ENCODE measurements around the gene DACT3.

DACT3 gene

DNA sequence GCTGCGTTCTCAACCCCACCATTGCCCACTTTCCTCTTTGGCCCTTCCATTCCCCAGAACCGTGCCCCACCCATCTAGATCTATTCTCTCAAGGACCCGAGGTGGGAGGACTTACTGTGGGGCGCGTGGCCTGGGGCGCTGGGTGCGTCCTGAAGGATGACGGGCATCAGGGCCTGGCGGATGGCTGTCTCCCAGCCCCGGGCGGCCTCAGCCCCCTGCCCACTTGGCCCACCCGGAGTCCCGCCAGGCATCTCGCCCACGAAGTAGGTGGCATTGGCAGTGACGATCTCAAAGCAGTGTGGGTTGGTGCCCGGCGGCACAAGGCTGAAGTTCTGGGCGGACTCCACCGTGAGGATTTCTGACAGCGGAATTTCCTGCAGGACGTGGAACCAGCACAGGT is 32.8 kb upstream of the DACT3 start:
- no peak for DNase-seq (ENCODE audit: insufficient read length, low spot score)
- FAIRE-seq, result no peak
- TF ChIP-seq POLR2A (IDR thresholded peaks at IDR 0.05; ENCODE audit: low read depth, low read length), result no peak
- no peak for TF ChIP-seq SPI1 (IDR thresholded peaks at IDR 0.05; ENCODE audit: low read depth, low read length)
- TF ChIP-seq POU2F2 (IDR thresholded peaks at IDR 0.05; ENCODE audit: low read depth, low read length), result no peak

GRCh38 chr19:46692918-46693722 is 32.1 kb upstream of the DACT3 start:
- FAIRE-seq (no peak), DNase-seq (ENCODE audit: insufficient read length, low spot score) (no peak)

GRCh38 chr19:46691948-46692347 is 31.0 kb upstream of the DACT3 start:
- TF ChIP-seq POLR2AphosphoS5 (IDR thresholded peaks at IDR 0.05; ENCODE audit: low read depth, low read length), result no peak
- no peak for TF ChIP-seq TAF1 (IDR thresholded peaks at IDR 0.05; ENCODE audit: low read depth, low read length)
- no peak for TF ChIP-seq POLR2A (IDR thresholded peaks at IDR 0.05; ENCODE audit: low read depth, low read length)
- no peak for TF ChIP-seq PAX5 (IDR thresholded peaks at IDR 0.05; ENCODE audit: insufficient read depth, low read length, severe bottlenecking)
- no peak for TF ChIP-seq SPI1 (IDR thresholded peaks at IDR 0.05; ENCODE audit: low read depth, low read length)
- TF ChIP-seq POU2F2 (IDR thresholded peaks at IDR 0.05; ENCODE audit: low read depth, low read length), result no peak
- FAIRE-seq, result no peak
- DNase-seq (ENCODE audit: insufficient read length, low spot score), result no peak

More at GRCh38 chr19:46692918-46693722, 32.1 kb upstream of the DACT3 start:
- TF ChIP-seq POLR2A (IDR thresholded peaks at IDR 0.05; ENCODE audit: low read depth, low read length) (no peak), PAX5 (IDR thresholded peaks at IDR 0.05; ENCODE audit: insufficient read depth, low read length, severe bottlenecking) (no peak), POLR2AphosphoS5 (IDR thresholded peaks at IDR 0.05; ENCODE audit: low read depth, low read length) (no peak), TAF1 (IDR thresholded peaks at IDR 0.05; ENCODE audit: low read depth, low read length) (no peak), POU2F2 (IDR thresholded peaks at IDR 0.05; ENCODE audit: low read depth, low read length) (no peak), SPI1 (IDR thresholded peaks at IDR 0.05; ENCODE audit: low read depth, low read length) (no peak)

DNA sequence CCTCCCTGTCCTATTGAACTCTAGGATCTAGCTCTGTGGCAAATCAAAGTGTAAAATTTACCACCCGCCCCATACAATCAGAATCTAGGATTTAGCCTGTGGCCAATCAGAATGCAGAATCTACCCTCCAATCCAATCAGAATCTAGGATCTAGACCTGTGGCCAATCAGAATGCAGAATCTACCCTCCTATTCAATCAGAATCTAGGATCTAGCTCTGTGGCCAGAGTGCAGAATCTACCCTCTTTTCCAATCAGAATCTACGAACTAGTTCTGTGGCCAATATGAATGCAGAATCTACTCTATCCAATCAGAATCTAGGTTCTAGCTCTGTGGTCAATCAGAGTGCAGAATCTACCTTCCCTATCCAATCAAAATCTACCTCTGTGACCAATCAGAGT is 30.1 kb upstream of the DACT3 start:
- FAIRE-seq, result no peak
- no peak for DNase-seq (ENCODE audit: insufficient read length, low spot score)
- TF ChIP-seq POLR2AphosphoS5 (IDR thresholded peaks at IDR 0.05; ENCODE audit: low read depth, low read length) (no peak), SPI1 (IDR thresholded peaks at IDR 0.05; ENCODE audit: low read depth, low read length) (no peak), TAF1 (IDR thresholded peaks at IDR 0.05; ENCODE audit: low read depth, low read length) (no peak), POLR2A (IDR thresholded peaks at IDR 0.05; ENCODE audit: low read depth, low read length) (no peak), POU2F2 (IDR thresholded peaks at IDR 0.05; ENCODE audit: low read depth, low read length) (no peak), PAX5 (IDR thresholded peaks at IDR 0.05; ENCODE audit: insufficient read depth, low read length, severe bottlenecking) (no peak)

DNA sequence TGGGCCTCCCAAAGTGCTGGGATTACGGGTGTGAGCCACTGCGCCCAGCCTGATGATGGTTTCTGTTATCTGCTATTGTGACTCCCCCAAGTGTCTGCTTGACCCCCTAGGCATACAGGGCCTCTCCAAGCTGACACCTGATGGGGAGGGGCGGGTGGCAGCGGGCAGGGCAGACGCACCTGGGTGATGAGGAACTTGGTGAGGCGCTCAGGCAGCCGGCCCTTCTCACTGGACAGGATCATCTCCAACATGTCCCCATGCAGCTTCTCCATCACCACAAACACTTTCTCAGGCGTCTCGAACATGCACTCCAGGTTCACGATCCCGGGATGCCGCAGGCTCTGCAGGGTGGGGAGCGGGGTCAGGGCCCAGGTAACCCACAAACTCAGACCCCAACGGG is 28.4 kb upstream of the DACT3 start:
- no peak for FAIRE-seq
- no peak for DNase-seq (ENCODE audit: insufficient read length, low spot score)
- TF ChIP-seq PAX5 (IDR thresholded peaks at IDR 0.05; ENCODE audit: insufficient read depth, low read length, severe bottlenecking) (no peak), TAF1 (IDR thresholded peaks at IDR 0.05; ENCODE audit: low read depth, low read length) (no peak)

GRCh38 chr19:46687438-46688145 is 26.6 kb upstream of the DACT3 start:
- FAIRE-seq (no peak), DNase-seq (ENCODE audit: insufficient read length, low spot score) (no peak)
- no peak for TF ChIP-seq POLR2AphosphoS5 (IDR thresholded peaks at IDR 0.05; ENCODE audit: low read depth, low read length)
- no peak for TF ChIP-seq POLR2A (IDR thresholded peaks at IDR 0.05; ENCODE audit: low read depth, low read length)
- no peak for TF ChIP-seq TAF1 (IDR thresholded peaks at IDR 0.05; ENCODE audit: low read depth, low read length)
- no peak for TF ChIP-seq SPI1 (IDR thresholded peaks at IDR 0.05; ENCODE audit: low read depth, low read length)
- no peak for TF ChIP-seq PAX5 (IDR thresholded peaks at IDR 0.05; ENCODE audit: insufficient read depth, low read length, severe bottlenecking)
- TF ChIP-seq POU2F2 (IDR thresholded peaks at IDR 0.05; ENCODE audit: low read depth, low read length), result no peak

GRCh38 chr19:46685189-46685588 is 24.2 kb upstream of the DACT3 start:
- DNase-seq (ENCODE audit: insufficient read length, low spot score), result no peak
- FAIRE-seq, result no peak
- TF ChIP-seq TAF1 (IDR thresholded peaks at IDR 0.05; ENCODE audit: low read depth, low read length) (no peak), SPI1 (IDR thresholded peaks at IDR 0.05; ENCODE audit: low read depth, low read length) (no peak), POU2F2 (IDR thresholded peaks at IDR 0.05; ENCODE audit: low read depth, low read length) (no peak), PAX5 (IDR thresholded peaks at IDR 0.05; ENCODE audit: insufficient read depth, low read length, severe bottlenecking) (no peak), POLR2AphosphoS5 (IDR thresholded peaks at IDR 0.05; ENCODE audit: low read depth, low read length) (no peak), POLR2A (IDR thresholded peaks at IDR 0.05; ENCODE audit: low read depth, low read length) (no peak)

- FAIRE-seq (peak; percentile 58), DNase-seq (ENCODE audit: insufficient read length, low spot score) (peak; percentile 73)
- TF ChIP-seq POLR2A (IDR thresholded peaks at IDR 0.05; ENCODE audit: low read depth, low read length), result no peak
- TF ChIP-seq SPI1 (IDR thresholded peaks at IDR 0.05; ENCODE audit: low read depth, low read length), result no peak
- no peak for TF ChIP-seq PAX5 (IDR thresholded peaks at IDR 0.05; ENCODE audit: insufficient read depth, low read length, severe bottlenecking)
- TF ChIP-seq POU2F2 (IDR thresholded peaks at IDR 0.05; ENCODE audit: low read depth, low read length), result no peak
These were observed 17.2 kb upstream of the DACT3 start for GRCh38 chr19:46678110-46678732.

- FAIRE-seq (no peak), DNase-seq (ENCODE audit: insufficient read length, low spot score) (no peak)
These were observed 13.6 kb upstream of the DACT3 start for GRCh38 chr19:46674416-46675178.

More at GRCh38 chr19:46674416-46675178, 13.6 kb upstream of the DACT3 start:
- TF ChIP-seq POLR2AphosphoS5 (IDR thresholded peaks at IDR 0.05; ENCODE audit: low read depth, low read length) (no peak), PAX5 (IDR thresholded peaks at IDR 0.05; ENCODE audit: insufficient read depth, low read length, severe bottlenecking) (no peak), POU2F2 (IDR thresholded peaks at IDR 0.05; ENCODE audit: low read depth, low read length) (no peak), POLR2A (IDR thresholded peaks at IDR 0.05; ENCODE audit: low read depth, low read length) (no peak), SPI1 (IDR thresholded peaks at IDR 0.05; ENCODE audit: low read depth, low read length) (no peak), TAF1 (IDR thresholded peaks at IDR 0.05; ENCODE audit: low read depth, low read length) (no peak)
